EH (cell line): ENCODE data around the gene EEIG1.

Experiments used
- DNase-seq: peaks from one replicate; pipeline ENCODE4 v3.0.0-alpha.2; 2015; ENCODE audit warnings: low read depth

Gene EEIG1

GRCh38 chr9:127974769-127975261 lies 6.0 kb downstream of the EEIG1 start:
- peak; percentile 48 for DNase-seq

DNA sequence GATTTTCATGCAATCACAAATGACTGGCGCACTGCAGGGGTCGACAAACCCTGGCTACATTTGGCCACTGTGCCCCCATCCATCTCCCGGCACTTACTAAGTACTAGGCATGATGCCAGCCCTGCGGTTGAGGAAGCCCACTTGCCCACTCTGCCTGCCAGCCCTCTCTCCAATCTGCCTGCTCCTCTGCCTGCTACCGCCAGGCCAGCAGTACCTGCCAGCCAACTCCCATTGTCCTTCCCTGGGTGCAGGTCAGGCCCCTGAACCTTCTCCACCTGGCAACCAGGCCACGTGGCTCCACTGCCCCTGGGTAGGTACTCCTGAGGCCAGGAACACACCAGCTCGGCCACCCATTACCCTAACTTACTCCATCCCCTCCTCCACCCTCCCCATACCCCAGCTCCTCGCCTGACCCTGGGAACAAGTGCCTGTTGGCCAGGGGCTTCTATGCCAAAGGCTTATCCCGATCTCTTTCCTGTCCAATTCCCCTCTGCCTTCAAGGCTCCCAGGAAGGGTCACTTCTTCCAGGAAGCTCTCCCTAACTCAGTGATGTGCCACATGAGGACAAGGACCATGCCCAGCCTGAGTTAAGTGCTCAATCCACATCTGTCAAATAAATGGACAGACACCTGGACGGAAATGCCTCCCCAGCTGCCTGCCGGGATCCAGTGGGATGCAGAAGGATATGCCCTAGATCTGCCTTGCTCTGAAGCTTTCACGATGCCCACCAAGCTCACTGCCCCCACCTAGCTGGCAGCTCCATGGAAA lies 6.6 kb downstream of the EEIG1 start:
- DNase-seq, result no peak

DNA sequence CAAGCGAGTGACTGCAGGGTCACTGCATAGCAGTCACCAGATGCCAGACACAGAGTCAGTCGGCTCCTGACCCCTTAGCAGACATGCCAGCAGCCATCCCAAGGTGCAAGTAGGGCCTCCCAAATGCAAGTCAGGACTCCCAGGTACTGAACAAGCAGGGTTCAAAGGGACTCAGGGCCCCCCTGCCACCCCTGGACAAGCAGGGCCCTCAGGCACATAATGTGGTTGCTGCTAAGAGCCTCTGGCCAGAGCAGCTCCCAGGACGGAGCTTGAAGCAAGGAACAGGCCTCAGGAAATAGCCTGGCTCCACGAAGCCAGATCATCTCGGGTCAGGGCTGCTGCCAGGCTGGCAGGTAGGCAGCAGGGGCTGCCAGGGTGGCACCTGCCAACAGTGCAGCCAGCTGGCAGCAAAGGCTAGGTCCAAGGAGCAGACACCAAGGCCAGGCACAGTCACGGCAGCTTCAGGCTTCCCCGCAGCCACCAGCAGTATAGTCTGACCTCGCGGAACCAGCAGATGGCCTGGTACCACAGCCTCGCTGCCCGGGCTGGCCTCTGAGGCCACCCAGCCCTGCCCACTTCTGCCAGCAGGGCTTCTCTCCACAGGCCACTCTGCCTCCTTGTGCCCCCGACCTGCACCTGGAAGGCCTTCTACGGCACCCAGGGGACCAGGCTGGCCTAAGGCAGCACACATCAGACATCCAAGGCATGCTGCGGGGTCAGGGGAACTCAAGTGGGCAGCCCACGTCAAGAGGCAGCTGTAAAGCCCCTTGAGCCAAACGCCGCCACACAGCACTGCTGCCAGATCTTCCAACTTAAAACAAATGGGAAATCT lies 7.4 kb downstream of the EEIG1 start:
- DNase-seq, result no peak

DNA sequence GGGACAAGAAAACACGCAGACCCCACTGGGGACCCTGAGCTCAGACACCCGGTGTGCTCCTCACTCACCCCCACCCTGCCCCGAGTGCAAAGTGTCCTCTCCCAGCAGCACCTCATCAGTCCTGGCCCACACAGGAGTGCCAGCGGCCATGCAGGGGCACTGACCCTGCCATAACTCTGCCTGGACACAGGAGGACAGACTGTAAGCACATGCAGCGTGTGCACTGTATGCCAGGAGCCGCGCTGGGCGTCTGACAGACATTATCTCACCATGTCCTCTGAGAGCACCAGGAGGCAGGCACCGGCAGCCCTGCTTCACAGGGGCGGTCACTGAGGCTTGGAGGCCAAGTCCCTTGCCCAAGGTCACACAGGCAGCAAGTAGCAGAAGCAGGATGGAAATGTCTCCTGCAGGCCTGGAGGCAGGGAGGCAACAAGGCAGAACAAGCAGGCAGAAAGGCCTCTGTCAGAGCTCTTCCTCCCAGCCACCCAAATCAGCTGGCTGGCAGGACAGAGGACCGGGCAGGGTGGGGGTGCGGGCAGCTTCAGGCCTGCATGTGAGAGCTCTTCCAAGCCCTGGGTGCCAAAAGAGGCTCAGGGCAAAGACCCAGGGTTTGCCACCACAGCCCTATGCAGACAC lies 8.4 kb downstream of the EEIG1 start:
- no peak for DNase-seq

DNA sequence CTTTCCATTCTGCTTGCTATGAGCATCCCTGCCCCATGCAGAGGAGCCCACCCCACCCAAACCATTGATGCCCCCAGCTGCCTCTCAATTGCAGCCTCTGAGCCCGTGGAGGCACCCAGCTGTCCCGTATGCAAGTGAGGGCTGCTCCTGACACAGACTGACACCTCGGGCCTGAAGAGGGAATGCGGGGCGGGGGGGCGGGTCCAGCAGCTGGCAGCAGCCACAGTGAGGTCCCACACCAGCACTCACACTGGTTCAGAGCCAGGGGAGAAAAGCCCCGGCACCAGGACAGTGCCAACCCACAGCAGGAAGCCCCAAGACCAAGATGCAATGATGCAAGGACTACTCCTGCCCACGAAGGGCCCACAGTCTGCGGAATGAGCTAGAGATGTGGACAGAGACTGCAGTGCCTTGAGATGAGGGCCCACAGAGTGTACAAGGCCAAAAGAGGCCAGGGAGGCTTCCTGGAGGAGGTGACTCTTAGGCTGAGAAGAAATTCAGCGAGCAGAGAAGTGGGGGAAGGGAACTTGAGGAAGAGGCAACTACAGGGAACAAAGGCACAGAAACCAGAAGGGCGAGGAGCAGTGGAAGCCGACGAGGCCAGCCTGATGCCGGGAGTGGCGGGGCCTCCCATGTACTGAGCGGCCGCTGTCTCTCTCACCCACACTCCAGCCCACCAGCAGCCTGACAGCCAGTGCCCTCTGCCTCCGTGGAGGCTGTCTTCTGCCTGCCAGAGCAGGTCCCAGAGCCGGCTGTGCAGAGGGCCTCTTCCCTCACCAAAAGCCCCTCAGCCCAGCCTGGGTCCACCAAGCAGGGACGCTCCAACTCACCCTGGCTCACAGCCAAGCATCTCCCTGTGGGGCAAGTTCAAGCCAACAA lies 9.2 kb downstream of the EEIG1 start:
- DNase-seq, result no peak

GRCh38 chr9:127970401-127971313 lies 10.1 kb downstream of the EEIG1 start:
- DNase-seq, result no peak

- DNase-seq, result peak; percentile 94
These were observed 11.9 kb downstream of the EEIG1 start for GRCh38 chr9:127968700-127969383.

DNA sequence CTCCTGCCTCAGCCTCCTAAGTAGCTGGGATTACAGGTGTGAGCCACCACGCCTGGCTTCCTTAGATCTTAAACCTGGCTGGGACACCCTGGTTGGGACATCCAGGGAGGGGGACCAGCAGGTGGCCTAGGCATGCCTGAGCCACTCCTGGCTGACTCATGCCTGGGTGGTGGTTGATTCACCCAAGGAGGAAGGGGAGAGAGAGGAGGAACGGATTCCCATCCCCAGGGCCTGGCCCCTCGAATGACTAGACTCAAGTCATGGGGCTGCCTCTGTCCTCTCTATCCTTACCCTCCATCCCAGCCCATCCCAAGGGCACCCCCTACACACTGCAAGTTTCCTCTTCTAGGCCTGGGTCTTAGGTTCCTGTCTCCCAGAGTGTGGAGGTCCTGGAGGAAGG lies 12.7 kb downstream of the EEIG1 start:
- DNase-seq, result peak; percentile 63

GRCh38 chr9:127967151-127967809 lies 13.5 kb downstream of the EEIG1 start:
- DNase-seq, result no peak

GRCh38 chr9:127966416-127967150 lies 14.2 kb downstream of the EEIG1 start:
- DNase-seq, result no peak

DNA sequence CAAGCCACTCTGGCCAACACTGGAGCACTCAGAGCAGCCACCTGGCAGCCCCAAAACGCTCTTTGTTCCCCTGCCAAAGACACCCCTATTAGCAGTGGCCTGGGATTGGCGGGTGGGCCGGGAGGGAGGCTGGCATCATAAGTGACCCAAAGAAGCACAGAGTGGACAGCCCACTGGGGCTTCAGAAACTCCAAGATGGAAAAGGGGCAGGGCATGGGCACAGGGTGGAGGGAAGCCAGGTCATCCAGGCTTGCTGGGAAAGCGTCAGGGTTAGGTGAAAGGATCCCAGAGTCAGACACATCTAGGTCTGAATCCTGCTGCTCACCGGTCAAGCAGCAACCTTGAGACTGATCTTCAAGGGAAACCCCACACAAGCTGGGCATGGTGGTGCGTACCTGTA lies 14.8 kb downstream of the EEIG1 start:
- DNase-seq, result no peak

DNA sequence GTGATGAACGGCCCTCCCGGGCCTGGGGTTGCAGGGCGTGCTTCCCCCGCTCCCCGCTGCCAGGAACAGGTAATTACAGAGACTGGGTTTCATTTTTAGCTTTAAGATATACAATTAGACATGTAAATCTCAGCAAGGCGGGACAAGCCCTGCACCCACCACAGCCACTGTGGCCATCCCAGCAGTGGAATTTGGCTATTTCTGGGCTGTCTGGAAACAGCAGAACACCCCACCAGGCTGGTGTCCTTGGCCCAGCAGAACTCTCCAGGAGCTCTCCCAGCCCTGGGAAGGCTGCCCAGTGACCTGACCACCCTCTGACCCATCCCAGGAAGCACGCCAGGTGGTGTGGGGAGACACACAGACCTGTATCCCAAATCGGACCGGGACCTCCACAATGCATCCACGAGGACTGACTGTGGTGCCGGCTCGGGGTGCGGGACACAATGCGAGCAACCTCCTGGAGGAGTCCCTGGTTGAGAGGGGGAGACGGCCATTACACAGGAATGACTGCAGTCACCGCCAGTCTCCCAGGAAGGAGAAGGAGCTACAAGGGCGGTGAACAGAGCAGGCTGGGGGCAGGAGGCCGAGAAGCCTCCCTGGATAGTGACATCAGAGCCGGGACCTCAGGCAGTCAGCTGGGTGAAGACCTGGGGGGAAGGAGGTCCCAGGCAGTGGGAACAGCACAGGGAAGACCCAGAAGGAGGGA lies 17.3 kb downstream of the EEIG1 start:
- DNase-seq, result no peak

DNA sequence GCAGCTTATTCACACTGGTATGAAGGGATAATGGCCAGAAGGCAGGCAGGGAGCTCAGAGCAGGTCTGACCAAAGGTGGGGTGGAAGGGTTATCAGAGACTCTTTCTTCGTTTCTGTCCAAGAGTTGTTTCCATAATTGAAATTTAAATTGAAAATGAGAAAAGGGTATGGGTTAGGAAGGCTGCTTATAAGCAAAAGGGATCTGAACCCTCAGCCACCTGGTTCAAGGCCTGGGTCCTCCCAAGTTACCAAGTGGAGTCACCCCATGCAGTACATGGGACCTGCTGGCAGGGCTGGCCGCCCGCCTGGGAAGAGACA lies 17.8 kb downstream of the EEIG1 start:
- DNase-seq, result no peak

DNA sequence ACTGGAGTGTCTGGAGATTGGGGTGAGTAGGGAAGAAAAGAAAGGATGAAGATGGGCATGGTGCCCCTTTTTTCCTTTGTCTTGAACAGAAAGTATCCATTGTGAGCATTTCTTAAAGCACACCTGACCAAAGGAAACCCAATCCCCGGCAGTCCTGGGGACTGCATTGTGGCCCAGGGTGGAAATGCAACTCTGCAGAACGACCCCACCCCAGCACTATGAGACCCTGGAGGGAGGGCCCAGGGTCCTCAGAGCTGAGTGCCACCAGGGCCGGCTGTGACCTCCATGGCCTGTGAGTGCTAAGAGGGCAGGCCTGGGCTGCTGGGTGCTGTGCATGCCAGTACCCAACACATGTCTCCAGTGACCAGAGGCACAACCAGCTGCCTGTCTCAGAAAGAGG lies 18.5 kb downstream of the EEIG1 start:
- DNase-seq, result no peak

GRCh38 chr9:127961613-127962155 lies 19.1 kb downstream of the EEIG1 start:
- no peak for DNase-seq

DNA sequence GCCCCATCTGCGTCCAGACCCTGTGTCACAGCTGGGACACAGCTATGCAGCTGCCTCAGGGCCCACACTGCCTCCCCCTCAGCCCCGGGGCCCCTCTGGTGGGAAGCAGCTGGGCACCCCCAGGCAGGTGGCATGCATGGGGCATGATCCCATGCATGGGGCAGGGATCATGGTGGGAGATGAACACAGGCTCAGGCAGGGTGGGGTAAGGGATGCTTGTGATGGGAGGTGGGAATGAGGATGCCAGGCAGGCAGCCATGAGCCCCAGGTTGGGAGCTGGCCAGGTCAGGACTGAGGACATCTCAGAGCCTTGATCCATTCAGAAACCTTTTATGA lies 19.7 kb downstream of the EEIG1 start:
- DNase-seq, result no peak

DNA sequence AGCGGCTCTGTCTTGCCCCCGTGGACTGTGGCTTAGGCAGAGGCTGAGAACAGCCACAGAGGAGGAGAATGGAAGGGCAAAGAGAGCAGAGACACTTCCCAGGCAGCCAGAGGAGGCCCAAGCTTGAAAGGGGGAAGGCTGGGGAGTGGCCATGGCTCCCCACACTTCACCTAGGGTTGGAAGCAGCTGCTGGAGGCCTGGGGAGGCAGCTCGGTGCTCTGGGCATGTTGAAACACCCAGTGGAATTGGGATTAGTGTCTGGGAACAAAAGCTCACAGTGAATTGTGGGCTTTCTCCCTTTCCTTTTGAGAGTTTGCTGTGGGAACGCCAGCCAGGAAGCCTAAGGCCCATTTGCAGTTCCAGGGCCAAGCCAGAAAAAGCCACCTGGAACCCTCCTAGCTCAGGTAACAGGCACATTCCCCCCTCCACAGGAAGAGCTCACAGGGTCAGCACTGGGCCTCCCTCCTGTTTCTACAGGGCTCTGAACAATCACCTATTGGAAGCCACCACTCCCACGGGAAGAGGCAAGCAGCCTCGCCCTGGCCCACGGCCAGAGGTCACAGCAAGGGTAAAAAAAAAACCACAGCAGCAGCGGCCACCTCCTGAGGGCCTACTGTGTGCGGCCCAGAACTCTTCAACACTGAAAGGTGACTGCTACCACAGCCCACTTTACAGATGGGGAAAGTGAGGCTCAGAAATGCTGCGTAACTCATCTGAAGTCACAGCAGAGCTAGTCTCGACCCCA lies 20.2 kb downstream of the EEIG1 start:
- no peak for DNase-seq
